ENCODE results near the gene RND3.

DNA sequence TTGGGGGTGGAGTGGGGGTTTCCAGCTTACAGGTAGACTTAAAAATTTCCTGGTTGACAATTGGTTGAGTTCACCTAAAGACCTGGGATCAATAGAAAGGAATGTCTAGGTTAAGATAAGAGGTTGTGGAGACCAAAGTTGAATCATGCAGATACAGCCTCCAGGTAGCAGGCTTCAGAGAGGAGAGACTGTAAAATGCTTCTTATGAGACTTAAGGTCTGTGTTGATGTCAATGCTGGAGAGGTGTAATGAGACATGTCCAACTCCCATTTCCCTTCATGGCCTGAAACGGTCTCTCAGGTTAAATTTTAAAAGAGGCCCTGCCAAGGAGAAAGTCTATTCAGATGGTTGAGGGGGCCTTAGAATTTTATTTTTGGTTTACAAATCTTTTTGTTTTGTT lies 38.5 kb upstream of the RND3 start:
- TF ChIP-seq CTCF (IDR thresholded peaks at IDR 0.05) (no peak), POLR2A (IDR thresholded peaks at IDR 0.05) (no peak)
